HG02623 (cell line): Measurements from ENCODE around the gene ZSCAN31.

Source experiments
- ATAC-seq: cut with Tn5 transposase; IDR thresholded peaks from one replicate; pipeline ENCODE4 v1.9.1; 2021; ENCODE audit warnings: moderate library complexity; ENCODE audit not compliant: unreplicated experiment

The ZSCAN31 gene

DNA sequence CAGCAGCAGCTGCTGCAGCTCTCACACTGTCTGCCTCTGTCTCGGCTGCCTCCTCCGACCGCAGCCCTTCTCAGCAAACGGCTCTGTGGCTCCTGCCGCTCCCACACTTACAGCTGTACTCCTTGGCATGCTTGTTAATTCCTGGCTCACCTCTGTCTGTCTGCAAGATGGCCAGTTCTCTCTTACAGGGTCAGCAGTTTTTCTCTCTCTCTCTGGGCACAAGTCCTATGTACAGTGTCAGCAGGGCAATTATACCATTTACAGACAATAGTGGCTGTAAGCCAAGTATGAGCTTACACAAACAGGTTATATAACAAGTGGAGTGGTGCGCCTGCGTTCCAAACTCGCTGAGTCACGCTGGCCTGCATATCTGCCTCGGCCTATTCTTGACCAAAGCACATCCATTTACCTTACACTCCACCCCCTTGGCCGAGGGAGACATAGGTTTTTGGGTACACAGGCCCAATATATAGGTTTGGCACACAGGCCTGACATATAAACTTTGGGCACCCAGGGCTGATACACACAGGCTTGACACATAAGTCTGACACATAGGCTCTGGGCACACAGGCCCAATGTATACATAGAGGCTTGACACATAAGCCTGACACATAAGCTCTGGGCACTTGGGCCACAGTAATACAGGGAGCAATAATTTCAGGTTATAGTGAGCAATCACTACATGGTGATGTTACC is 18.2 kb upstream of the ZSCAN31 start:
- no peak for ATAC-seq

DNA sequence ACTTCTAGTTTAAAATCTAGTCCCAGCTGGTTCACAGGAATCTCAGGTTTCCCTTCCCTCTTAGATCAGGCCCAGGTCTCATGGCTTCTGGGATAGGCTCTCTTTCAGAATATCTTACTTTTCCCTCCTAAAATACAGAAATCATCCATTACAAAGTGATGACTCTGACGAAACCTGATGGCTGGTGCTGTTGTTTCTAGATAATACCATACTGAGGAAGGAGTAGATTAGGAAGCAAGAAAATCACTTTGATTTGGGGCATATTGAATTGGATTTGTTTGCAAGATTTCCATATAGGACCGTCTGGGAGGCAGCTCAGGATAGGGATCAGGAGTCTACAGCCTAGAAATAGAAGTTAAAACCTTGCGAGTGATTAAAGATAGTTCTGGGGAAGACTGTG is 17.4 kb upstream of the ZSCAN31 start:
- no peak for ATAC-seq

DNA sequence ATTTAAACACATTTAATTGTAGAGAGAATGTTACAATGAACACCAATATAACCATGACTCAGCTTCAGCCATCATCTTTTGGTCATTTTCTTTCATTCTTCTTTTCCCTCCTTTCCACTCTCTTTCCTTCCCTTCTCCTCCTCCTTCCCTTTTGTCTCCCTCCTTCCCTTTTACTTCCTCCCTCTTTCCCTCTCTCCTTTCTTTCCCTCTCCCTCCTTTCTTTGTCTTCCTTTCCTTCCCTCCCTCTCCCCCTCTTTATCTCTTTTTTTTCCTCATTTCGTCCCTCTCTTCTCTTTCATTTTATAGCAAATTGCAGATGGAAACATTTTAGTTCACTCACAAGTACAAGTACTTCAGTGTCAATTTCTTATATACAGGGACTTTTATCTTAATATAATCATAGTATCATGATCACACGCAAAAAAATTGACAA is 15.6 kb upstream of the ZSCAN31 start:
- ATAC-seq = no peak

DNA sequence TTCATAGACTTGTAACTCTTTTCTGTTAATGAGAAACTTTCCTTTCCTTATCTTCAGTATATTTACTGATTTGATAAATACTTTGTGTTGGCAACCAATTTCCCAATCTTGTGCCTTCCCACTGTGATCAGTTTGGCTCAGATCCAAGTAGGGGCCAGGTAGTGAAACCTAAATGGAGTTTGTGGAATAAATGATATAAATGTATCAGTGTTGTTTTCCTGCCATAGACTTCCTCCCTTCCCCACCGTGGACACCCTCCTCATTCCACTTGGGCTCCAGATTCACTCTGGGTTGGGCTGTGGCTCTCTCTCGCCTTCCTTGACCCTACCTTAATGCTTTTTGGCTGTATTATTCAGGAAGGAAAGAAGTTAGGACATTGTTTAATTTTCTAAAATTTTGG is 15.1 kb upstream of the ZSCAN31 start:
- no peak for ATAC-seq

DNA sequence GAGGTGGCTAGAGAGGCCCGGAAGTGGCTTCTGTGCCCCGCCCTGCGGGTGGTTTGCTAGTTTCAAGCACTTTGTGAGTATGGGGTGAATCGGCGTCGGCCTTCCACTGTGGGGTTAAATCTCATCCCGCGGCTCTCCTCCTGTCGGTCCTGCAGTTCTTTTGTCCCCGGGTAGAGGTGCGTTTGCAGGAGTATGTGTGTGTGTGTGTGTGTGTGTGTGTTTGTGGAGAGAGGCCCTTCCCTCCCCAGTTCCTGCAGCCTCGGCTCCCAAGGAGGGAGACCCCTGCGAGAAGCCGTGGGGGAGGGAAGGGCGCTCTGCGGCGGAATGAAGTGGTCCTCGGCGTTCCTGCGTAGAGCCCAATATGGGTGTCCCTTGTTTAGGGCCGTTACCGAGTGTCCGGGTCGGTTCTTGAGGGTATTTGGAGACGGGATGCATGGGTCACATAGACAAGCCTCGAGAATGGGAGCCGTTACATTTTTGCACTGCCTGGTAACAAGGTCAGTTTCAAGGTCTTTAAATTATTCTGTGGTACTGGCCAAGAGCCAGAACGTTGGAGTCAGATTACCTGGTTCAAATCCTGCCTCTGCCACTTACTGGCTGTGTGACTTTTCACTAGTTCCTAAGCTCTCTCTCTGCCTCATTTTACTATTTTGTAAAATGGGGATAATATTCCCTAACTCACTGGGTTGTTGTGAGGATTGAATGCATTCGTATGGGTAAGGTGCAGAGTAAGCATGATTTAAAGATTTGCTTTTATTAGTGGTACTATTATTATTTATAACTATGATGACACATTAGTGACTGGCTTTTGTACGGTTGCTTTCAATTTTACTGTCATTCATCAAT is 14.2 kb upstream of the ZSCAN31 start, which contains the start of gene ZKSCAN3:
ZKSCAN3 (plus strand) TSS at position 56 of the 846 bp plus-strand sequence. CDS start 9,640 bp downstream, outside the sequence.
- ATAC-seq = peak; percentile 98

DNA sequence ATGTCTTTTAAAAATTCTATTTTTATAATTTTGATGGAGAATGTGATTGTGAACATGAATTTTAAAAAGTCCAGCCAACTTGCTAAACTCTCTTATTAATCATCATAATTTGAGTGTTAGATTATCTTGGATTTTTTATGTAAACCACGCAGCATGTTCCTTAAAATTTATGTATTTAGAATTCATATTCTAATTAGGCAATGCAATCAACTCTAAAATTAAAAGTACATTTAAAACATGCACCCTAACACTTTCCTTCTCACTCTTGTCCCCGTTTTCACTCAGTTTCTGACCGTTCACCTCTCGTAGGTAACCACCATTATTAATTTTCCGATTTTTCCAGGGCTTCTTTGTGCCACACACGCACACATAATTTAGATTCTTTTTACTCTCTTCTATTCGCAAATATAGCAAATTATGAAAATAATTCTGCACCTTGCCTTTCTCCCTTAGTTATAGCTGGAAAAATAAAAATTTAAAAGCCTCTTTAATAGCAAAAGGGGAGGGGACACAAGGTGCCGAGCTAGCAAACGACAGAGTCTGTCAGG is 13.5 kb upstream of the ZSCAN31 start:
- peak; percentile 8 for ATAC-seq

DNA sequence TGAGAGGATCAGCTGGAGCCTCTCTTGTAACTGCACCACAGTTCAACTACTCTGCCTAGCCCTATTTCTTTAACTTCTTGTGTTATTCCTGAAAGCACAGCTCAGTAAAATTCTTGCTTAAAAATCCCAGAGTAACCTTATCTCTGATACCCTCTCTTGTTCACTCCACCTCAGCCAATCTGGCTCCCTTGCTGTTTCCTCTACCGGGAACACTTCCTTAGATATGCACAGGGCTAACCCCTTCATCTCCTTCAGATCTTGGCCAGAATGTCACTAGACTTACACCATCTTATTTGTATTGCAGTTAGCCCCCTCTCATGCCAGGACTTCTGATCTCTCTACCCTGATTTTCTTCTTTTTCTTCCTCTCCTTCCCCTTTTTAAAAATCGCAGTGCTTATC is 11.2 kb upstream of the ZSCAN31 start:
- no peak for ATAC-seq

DNA sequence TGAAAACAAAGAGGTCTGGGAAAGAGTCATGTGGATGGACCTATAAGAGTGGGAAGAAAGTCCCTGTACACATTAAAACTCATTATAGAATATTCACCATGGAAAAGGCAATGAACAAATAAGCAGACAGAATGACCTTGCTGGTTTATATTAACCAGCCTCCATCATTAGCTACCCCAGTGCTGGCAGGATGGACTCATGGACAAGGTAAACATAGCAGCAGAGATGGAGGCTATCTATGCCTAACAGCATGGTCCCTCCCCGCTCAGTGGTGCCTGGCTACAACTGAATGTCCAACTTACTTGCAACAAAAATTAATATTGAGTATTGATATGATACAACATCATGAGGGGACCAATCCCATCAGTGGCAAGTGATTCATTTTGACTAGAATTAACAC is 9.3 kb upstream of the ZSCAN31 start:
- ATAC-seq = no peak

DNA sequence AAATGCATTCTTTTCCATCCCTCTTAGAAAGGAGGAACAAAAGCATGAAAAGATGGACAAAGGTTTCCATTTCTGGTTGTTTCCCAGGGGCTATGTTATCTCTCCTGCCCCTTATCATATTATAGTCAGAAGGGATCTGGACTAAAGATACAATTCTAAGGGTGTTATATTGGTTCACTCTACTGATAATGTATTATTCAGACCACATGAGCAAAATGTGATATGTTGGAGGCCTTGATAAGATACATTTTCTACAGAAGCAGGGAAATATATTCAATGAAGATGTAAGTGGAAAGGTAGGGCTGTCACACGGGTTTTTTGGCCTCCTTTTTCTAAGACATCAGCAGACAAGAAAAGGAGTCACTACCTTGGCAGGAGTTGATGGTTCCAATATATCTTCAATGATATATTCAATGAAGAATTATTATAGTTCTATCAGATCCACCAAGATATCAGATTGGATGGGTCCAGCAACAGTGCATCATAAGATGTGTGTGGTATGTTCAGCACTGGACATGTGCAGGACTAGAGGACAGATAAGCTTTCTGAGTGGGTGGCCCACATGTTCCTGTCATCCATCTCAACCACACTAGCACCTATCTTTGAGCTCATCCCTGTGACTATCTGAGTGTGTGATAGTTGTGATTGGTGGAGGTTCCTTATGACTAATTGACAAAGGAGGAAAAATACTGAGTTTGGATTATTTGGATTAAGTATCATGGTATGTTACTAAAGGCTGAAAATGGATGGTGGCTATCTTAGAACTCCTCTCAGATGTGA is 8.1 kb upstream of the ZSCAN31 start:
- ATAC-seq = no peak

DNA sequence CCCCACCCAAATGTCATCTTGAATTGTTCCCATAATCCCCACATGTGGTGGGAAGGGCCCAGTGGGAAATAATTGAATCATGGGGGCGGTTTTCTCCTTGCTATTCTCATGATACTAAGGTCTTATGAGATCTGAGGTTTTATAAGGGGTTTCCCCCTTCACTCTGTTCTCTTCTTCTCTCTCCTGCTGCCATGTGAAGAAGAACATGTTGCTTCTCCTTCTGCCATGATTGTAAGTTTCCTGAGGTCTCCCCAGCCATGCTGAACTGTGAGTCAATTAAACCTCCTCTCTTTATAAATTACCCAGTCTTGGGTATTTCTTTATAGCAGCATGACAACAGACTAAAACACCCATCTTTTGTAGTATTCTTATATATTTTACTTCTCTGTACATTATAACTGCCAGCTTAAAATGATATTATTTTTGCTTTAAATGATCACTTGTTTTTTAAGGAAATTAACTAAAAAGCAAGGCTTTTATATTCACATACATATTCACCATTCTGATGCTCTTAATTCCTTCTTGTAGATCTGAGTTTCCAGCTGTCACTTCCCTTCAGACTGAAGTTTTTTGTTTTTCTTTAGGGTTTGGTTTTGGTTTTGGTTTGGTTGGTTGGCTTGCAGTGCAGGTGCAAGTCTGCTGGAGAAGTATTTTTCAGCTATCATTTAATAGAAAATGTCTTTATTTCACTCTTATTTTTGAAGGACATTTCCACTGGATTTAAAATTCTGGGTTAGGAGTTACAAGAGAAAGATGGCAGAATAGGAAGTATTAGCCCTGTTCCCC is 4.6 kb upstream of the ZSCAN31 start:
- ATAC-seq = no peak

DNA sequence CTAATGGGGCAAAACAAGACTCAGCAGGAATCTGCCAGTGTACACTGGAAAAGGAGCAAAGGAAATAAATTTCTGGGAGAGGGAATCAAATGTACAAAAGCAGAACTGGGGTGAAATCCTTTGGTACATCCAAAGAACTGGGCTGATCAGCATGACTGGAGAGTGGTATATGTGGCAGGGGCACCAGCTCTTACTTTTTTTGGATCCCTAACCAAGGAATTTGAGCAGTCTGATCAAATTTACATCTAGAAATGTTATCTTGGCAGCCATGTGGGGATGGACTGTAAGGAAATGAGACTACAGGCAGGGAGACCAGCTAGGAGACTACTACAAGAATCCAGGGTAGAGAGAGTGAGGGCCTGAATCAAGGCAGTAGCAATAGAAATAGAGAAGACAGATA is 1.2 kb upstream of the ZSCAN31 start:
- ATAC-seq = no peak

DNA sequence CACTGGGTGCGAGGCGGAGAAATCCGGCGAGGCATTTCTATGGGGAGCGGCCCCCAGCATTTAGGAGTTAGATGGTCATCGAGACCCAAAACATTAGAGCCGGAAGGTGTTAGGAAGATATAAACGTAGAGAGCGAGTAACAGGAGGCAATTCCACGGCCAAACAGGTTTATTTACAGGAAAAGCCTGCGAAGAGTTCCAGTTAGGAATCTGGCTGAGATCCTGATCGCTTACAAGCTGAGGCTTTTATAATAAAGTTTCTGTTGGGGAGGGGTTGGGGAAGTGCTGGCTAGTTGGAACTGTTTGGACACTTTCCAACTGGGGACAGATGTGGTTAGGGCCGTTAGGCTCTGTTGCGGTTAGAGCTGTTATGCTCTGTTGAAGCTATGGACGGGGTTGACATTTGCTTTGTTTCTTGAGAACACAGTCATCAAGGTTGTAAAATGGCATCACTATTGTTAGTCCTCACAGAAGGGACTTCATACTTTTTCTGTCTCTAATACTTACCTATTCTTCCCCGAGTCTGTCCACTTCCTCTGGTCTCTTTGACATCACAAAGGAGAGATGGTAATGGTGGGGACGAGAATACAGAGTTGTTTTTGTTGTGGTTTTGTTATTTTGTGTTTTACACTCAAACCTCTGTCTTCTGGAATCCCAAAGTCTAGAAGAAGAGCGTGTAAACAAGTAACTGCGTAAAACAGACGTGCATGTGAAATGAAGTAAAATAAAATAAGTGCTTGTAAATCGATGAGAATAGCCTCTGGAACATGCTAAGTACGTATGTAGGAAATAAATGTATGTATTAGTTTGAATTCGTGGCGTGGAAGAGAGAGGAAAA is 554 bp upstream of the ZSCAN31 start:
- no peak for ATAC-seq

DNA sequence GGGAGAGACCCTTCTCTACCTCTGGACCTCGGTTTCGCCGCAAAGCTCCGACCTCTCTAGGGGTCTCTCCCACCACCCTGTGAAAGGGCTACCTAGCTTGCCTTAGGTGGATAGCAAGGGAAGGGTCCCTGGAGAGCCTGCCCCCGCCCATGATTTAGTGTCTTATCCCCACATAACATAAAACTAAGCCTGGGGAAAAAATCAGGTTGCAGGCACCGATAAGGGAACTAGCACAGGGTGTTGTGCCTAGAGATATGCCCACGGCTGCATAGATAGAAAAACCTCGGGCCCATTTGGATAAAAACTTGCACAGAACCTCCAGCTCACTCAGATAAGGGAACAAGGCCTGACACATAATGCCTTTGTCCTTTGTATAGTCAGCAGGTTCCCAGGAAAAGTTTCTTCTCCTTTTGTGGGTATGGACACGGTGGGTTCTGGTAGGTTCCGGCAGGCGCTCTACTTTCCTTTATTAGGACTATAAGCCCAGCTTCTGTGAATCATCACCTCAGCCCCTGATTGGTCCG is 846 bp downstream of the ZSCAN31 start:
- ATAC-seq = no peak

DNA sequence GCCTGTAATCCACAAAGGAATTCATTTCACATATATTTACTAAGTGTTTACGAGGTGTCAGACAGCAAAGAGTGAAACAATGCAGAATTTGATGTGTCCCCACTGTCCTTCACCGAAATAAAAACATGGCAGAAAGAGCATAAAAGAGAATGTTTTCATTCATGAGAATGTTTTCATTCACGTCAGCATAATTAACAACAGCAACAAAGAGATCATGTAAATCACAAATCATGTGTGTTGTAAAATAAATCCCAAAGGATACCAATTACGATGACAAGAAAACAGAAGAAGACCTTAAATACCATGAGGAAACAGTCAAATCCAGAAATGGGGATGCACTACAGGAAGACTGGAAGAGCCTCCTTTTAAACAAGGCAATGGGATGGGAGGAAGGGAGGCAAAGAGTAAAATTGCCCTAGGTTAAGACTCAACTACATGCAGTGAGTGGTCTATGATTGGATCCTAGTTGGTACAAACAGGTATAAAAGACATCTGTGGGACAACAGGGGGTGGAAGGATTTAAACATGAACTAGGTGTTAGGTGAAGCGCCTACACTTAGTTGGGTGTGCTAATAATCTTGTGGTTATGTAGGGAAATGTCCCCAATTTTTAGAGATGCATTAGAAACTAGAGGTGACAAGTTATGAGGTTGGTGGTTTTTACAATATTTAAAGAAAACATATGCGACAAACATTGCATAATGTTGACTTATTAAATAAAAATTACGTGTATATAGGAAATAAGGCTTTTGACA is 1.5 kb downstream of the ZSCAN31 start:
- ATAC-seq = no peak

DNA sequence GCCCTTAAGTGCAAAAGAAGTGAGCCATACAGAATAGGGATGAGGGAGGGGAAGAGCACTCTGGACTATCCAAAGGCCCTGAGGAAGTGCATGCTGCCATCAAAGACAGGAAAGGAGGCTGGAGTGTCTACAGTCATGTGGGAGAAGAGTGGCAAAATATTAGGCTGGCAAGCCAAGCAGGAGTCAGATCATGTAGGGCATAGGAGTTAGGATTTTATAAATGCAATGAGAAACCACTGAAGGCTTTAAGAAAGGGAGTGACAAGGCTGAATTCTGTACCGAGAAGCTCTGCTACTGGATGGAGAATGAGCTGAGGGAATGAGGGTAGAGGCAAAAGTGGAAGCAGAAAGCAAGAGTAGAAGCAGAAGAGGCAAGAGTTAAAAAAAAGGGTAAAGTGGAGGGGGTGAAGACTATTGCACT is 2.3 kb downstream of the ZSCAN31 start:
- no peak for ATAC-seq

DNA sequence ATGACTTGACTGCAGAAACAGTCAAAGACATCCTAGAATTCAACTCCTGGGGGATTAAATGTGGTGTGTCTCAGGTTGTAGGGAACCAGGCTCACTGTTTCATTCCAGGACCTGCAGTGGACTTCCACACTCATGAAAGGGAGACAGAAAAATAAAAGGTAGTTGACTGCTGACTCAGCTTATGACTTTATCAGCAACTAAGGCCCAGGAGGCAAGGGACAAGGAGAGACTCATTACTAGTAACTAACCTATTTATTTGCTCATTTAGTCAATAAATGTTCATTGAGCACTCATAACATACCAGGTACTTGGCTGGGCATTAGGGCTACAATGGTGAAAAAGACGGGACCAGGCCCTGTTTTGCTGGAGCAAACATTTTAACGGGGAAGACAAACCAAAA is 2.9 kb downstream of the ZSCAN31 start:
- no peak for ATAC-seq

DNA sequence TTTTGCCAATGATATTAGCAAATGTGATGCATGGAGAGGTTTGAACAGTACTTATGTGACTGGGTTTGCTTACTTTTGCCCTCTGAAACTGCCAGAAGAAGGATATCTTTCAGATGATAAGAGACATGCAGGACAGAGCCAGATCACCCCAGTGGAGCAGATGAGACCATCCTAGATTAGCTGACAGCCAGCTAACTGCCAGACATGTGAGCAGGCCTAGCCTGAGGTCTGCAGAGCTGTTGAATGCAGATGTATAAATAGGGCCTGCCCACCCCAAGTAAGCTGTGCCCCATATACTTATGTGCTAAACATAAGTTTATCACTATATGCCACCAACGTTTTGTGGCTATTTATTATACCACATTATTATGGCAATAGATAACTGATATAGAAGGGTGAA is 5.9 kb downstream of the ZSCAN31 start:
- ATAC-seq = no peak

DNA sequence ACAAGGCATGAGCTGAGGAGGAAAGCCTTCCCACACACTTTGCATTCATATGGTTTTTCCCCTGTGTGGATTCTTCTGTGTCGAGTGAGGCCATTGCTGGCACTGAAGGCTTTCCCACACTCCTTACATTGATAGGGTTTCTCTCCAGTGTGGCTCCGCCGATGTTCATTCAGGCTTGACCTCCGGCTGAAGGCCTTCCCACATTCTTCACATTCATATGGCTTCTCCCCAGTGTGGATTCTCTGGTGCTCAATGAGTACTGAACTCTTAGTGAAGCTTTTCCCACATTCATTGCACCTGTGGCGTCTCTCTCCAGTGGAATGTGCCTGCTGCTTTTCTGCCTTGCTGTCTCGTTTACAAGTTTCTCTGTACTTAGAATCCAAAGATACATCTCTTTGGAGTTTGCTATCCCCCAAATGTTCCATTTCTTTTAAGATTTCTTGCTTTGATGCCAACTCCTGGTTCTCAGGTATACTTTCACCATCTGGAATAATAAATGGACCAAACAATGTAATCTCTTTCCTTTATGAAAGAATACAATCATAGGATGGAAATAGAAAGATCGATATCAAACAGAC is 9.5 kb downstream of the ZSCAN31 start:
- no peak for ATAC-seq
